Femur (tissue), 1 donor: ENCODE data around the gene HMG20A.
A peak's percentile ranks its signal among the peaks of the same experiment; 100 is the strongest.
"Not testable (repeated sequence)": the region's sequence is repeated elsewhere in the genome, so short reads cannot be mapped to it uniquely, and the experiment has no call there.

ENCODE experiments used
- DNase-seq: peaks from one replicate; pipeline ENCODE4 v3.0.0-alpha.2; 2017

Gene HMG20A

DNA sequence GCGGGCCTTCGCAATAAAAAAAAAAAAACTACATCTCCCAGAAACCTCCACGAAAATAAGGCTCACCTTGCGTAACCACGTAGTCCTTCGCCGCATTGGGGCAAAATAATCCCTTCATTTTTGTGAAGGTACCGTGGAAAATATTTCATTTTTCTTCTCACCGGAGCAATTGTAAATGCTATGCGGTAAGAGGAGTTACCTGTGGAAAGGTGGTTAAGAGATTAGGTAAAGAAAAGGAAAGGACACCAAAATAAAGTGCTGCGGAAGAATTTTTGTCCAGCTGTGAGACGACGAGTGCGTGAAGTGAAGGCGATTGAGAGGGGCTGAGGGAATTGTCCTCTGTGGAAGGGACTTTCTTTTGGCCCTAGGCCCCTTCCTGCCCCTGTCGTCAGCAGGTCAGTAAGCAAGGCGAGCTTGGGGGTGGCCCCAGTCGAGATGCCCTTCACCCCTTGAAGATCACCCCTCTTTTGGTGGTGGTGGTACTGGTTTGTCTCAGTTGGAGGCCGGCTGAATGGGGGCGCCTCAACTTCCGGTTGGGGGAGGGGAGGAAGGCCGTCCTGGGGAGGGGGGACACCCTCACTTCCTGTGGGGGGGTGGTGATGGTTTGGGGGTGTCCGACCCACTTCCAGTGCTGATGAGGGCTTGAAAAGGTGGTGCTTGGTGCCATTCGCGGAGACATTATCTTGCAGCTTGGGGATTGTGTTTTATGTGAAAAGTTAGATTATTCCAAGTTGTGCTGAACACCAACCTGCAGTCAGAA lies at the start of gene HMG20A:
Gene HMG20A (plus strand): TSS at position 279 of the 760 bp plus-strand sequence. CDS start 37,520 bp downstream, outside the sequence.
- peak; percentile 86 for DNase-seq

DNA sequence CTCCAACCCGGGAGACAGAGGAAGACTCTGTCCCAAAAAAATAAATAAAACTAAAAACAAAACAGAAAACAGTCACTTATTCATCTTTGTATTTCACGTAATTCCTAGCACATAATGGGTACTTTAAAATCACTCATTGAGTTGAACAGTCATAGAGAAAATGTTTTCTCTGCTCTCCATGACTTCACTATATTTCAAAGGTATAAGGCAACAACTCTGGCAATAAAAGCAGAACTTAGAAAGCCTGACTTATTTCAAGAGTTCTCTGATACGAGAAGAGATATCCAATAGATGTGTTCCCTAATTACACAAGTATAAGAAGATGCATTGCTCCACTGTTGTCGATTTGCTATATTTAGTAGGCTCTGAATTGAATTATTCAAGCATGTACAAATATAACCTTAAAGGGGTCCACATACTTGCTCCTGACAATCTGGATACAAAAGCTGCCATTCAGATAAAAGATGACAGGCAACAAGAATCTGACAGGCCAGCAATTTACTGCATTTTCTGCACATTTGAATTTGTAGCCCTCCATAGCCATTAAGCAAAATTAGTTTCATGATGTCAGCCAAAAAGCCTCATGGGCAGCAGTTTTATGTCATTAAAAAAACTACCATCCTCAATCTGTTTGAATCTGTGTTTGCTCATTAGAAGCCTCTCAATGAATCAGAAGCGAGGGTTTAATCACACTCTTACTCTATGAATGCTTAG lies 48.7 kb upstream of the HMG20A start:
- no peak for DNase-seq

DNA sequence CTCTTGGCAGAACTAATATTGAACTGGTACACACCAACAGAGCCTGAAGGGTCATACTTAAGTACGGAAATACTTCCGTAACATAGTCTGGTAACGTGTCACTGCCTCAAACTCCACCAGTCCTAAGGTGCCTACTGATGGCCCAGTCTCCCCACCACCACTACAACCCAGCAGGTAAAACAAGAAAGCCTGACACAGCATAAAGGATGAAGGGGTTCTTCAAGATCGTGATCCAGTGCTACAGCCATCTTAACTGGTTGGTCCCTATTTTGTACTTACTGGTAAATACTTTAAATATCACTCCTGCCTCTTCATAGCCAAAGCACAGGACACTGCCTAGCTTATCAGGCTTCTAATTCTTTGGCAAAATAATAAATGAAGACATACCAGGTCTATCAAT lies 47.2 kb upstream of the HMG20A start:
- DNase-seq, result no peak

DNA sequence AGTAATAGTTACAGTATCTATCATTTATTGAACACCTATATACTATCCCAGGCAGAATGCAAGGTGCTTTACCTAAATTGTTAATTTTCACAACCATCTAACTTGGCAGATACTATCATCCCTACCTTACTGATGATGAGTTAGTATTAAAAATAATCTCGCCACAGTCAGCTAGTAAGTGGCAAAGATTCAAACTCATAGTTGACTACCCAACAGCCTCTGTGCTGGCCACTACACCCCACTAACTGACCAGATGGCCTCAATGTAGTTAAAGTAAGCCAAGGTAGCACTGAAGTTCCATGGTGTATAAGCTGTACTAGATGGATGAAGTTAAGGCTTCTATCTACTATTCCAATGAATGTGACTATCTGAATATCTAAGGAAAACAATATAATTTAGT lies 45.6 kb upstream of the HMG20A start:
- DNase-seq, result no peak

DNA sequence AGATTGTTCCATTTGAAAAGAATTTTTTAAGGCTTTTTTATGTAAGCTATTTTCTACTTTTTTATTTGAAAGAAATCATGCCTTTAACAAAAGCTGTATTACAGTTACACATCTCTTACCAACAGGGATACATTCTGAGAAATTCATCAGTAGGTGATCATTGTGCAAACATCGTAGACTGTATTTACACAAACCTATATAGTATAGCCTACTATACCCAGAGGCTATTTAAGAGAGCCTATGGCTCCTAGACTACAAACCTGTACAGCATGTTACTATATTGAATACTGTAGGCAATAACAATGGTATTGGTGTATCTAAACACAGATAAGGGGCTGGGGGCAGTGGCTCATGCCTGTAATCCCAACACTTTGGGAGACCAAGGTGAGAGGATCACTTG lies 43.9 kb upstream of the HMG20A start:
- no peak for DNase-seq

DNA sequence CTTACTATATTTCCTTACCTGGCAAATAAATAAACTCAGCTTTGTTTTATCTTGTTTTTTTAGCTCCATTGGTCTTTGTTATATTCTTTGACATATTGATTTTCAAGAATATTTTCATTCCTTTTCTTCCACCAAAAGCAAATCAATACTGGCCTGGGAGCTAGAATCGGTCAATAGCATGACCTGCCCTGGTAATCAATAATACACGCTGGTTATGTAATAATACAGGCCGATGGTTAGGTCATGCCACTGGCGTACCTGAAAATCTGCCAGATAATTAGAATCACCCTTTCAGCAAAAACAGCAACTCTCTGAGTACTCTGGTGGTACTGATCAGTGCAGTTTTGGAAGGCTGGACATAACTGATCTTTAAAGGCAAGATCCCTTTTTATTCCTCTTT lies 40.7 kb upstream of the HMG20A start:
- DNase-seq, result no peak

DNA sequence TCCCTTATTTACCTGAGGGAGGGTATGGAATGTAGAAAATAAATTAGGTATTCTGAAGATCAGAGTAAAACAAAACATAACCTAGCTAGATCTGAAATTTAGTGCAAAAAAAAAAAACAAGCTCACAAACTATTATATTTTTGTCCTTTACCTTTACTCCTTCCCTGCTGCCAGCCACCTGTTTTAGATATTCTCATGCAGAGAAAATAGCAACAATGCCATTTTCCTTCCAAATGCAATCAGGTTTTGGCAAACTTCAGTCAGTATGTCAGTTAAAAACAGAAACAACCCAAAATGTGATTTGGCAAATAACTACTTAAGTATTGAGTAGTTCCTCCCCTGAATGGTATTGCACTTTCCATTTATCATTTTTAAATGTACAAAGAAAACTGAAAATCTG lies 36.6 kb upstream of the HMG20A start:
- DNase-seq, result no peak

DNA sequence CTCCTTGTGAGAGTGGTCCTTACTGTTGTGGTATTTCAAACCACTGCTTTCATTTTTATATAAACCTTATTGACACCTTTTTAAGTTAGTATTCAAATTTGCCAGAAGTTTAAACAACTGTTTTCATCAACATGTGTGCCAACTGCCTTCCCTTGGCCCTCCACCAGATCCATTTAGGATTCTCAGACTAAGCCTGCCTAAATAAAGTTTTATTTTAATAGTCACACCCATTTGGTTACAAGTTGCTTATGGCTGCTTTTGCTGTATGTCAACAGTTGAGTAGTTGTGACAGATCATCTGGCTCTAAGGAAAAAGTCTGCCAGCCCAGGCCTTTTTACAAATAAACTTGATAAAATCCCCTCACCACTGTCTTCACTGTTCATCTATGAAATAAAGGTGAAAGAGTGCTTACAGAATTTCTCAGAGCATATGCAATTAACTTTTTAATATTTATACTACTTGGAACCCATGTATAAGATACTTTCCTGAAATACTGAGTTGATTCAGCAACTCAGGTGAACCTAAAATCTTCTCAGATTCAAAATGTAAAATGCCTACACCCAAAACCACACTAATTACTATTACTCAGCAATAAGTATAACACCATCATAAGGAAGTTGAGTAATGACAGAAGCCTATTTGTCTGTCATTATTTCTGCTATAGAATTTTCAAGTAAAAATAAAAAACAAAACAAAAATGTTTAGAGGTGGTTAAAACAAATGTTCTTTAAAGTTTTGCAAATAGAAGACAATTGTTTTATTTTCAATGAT lies 35.9 kb upstream of the HMG20A start:
- no peak for DNase-seq

DNA sequence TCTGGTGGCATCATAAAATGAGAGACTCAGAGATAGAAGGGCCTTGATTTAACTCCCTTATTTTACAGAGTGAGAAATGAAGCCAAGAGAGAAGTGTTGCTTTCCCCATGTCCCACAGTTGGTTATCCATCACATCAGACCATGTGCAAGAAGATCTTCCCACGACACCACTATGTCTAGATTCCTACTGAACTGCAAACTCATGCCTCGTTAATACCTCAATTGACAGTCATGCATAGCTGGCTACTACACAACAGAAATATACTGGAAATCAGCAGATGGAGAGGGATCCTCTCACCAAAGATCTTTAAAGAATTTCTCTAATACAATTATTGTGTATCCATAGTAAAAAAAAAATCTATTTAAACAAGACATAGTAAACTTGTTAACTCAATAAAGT lies 34.1 kb upstream of the HMG20A start:
- no peak for DNase-seq

DNA sequence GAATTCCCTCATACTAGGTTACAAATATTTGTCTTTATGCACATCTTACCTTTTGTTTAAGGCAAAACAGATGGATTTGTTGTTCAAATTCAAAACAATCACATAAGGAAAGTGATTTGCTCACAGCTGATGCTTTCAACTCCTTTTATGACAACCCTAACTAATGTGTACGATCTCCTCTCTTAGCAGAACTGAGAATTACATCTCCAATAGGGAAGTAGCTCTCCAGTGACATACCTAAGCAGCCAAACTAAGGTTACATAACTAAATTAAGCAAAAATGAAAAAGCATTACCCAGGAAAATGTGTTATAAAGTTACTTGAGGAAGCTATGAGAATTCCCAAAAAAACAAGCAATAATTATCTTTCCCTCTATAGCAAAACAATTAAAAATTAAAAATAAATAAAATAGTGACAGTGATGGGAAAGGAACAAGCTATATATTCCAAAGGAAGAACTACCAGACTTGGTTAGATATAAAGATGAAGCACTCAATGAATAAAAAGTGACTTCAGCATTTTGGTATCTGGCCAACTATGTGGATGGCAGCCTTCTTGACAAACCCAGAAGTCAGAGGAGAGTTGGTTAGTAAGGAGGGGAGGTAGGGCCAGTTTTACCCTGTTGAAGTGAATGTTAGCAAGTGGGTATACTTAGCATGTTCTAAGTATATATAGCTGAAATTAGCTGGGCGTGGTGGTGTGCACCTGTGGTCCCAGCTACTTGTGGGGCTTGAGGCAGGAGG lies 33.2 kb upstream of the HMG20A start:
- no peak for DNase-seq

DNA sequence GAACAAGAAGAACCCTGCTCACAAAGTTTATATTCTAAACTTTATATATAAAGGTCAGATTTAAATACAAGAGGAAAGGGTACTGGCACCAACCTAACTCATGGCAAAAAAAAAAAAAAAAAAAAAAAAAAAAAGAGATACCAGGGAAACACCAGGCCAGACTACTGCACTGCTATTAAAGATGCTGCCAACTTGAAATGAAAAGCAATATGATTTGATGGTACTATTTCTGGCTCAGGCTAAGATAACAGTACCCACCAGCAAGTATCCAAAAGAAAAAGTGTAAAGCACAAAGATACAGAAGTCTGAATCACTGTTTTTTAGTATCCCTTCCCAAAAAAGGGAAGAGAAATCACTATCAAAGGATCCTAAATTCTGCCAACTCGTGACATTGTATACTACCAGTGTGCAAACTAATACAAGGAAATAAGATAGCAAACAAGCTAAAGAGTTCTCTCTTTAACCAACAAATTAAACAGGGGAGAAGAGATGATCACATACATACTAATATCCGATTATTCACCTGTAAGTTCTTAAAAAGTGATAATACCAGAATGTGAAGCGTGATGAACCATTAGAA lies 29.2 kb upstream of the HMG20A start:
- DNase-seq, result no peak

DNA sequence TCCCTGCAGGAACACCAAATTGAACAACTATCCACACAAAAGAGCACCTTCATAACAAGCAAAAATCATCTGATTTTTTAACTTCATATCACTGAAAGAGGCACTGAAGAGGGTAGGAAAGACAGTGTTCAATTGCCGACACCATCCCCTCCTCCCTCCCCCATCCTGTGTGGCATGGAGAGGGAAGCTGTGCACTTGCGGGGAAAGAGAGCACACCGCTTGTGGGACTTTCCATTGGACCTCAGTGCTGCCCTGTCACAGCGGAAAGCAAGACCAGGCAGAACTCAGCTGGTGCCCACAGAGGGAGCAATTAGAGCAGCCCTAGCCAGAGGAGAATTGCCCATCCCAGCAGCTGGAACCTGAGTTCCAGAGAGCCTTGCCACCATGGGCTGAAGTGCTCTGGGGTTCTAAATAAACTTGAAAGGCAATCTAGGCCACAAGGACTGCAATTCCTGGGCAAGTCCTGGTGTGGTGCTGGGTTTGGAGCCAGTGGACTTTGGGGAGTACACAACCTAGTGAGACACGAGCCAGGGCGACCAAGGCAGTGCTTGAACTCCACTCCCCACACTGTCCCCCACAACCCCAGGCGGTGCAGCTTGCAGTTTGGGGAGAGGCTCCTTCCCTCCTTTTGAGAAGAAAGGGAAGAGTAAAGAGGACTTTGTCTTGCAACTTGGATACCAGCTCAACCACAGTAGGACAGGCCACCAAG lies 27.8 kb upstream of the HMG20A start:
- DNase-seq, result no peak

DNA sequence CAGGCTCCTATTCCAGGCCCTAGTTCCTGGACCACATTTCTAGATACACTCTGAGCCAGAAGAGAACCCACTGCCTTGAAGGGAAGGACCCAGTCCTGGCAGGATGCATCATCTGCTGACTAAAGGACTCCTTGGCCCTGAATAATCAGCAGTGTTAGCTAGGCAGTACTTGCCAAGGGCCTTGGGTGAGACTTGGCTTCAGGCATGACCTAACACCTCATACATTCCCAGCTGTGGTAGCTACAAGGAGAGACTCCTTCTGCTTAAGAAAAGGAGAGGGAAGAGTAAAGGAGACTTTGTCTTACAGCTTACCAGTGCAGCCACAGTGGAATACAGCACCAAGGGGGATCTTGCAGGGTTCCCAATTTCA lies 27.2 kb upstream of the HMG20A start:
- DNase-seq, result no peak

DNA sequence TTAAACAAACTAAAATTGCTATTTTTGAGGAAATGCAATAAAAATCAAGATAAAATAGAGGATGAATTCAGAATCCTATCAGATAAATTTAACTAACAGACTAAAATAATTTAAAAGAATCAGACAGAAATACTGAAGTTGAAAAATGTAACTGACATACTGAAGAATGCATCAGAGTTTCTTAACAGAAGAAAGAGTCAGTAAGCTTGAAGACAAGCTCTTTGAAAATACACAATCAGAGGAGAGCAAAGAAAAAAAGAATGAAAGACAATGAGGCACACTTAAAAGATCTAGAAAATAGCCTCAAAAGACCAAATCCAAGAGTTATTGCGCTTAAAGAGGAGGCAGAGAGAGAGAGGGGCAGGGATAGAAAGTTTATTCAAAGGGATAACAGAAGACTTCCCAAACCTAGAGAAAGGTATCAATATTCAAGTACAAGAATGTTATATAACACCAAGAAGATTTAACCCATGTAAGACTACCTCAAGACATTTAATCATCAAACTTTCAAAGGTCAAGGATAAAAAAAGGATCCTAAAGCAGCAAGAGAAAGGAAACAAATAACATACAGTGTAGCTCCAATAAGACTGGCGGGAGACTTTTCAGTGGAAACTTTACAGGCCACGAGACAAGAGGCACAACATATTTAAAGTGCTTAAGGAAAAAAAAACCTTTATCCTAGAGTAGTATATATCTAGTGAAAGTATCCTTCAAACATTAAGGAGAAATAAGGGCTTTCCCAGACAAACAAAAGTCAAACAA lies 25.5 kb upstream of the HMG20A start:
- DNase-seq, result no peak

DNA sequence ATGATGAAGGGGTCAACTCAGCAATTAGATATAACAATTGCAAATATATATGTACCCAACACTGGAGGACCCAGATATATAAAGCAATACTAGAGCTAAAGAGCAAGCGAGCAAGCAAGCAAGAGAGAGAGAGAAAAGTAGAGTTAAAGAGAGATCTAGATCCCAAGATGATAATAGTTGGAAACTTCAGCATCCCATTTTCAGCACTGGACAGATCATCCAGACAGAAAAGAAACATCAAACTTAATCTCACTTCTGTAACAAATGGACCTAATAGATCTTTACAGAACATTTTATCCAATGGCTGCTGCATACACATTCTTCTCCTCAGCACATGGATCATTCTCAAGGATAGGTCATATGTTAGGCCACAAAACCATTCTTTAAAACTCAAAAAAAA lies 24.0 kb upstream of the HMG20A start:
- no peak for DNase-seq

DNA sequence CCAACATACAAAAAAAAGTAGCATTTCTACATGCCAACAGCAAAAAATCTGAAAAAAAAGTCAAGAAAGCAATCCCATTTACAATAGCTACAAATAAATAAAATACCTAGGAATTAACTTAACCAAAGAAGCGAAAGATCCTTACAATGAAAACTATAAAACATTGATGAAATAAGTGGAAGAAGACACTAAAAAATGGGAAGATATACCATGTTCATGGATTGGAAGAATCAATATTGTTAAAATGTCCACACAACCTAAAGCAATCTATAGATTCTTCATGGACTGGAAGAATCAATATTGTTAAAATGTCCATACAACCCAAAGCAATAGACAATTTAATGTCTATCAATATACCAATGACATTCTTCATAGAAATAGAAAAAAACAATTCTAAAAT lies 21.8 kb upstream of the HMG20A start:
- no peak for DNase-seq

DNA sequence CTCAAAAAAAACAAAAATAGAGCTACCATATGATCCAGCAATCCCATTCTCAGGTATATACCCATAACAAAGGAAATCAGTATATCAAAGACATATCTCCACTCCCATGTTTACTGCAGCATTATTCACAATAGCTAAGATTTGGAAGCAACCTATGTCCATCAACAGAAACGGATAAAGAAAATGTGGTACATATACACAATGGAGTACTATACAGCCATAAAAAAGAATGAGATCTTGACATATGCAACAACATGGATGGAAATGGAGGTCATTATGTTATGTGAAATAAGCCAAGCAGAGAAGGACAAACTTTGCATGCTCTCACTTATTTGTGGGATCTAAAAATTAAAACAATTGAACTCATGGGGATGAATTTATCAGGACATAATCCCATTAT lies 20.4 kb upstream of the HMG20A start:
- no peak for DNase-seq

DNA sequence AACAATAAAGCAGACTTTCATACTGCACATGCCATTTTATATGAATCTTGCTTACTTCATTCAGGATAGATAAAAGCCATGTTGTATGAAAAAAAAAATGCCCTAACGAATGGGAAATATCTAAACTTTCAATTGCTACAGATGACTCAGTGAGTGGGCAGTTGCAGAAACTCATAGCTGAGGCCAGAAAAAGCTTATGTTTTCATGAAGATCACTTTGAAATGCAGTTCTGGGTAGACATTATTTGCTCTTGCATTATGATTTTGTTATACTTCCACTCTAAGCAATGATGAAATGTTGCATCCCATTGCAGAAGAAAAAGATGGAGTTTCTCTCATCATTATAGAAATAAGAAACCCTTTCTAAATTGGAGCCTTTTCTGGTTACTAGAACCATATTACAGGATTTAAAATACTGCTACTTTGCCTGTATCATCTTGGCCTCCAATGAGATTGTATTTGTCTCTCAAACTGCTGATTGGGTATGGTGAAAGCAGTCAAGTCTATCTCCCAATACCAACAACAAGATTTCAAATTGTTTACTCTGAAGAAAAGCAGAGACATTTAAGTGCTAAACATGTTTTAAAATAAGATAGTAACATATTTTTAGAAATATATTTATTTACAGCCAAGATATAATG lies 17.8 kb upstream of the HMG20A start:
- no peak for DNase-seq

DNA sequence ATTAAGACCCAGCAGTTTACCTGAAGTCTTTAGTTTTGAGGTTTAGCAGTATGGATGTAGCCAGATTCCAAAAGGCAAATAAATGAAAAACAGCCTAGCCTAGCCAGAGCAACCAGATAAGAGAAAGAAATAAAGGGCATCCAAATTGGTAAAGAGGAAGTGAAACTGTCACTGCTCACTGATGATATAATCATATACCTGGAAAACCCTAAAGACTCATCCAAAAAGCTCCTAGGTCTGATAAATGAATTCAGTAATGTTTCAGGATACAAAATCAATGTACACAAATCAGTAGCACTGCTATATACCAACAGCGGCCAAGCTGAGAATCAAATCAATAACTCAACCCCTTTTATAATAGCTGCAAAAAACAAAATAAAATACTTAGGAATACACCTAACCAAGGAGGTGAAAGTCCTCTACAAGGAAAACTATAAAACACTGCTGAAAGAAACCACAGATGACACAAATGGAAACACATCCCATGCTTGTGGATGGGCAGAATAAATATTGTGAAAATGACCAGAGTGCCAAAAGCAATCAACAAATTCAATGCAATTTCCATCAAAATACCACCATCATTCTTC lies 14.4 kb upstream of the HMG20A start:
- DNase-seq, result not testable (repeated sequence)

DNA sequence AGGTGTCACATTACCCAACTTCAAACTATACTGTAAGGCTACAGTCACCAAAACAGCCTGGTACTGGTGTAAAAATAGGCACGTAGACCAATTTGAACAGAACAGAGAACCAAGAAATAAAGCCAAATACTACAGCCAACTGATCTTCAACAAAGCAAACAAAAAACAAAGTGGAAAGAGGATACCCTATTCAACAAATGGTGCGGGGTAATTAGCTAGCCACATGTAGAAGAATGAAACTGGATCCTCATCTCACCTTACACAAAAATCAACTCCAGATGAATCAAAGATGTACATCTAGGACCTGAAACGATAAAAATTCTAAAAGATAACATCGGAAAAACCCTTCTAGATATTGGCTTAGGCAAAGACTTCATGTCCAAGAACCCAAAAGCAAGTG lies 13.8 kb upstream of the HMG20A start:
- DNase-seq, result no peak
